Keratinocyte (primary cell): ENCODE measurements around the gene SUN5.

Experiments
- CTCF ChIP-seq, 3 experiments: IDR thresholded peaks in 1 of 3; conservative IDR thresholded peaks in 1 of 3; optimal IDR thresholded peaks in 1 of 3; 2 replicates in 2 of 3; 3 replicates in 1 of 3; pipeline versions ENCODE3 to v1.5.1; 2011; ENCODE audit warnings: low read length in 3 of 3, mild to moderate bottlenecking in 3 of 3, moderate library complexity in 2 of 3, control low read depth in 1 of 3, inconsistent platforms in 1 of 3; ENCODE audit not compliant: insufficient read depth in 2 of 3; ENCODE audit errors: extremely low read depth in 1 of 3
- EZH2 ChIP-seq: IDR thresholded peaks from one replicate; pipeline ENCODE4 v1.6.1; 2012; ENCODE audit warnings: inconsistent platforms, mild to moderate bottlenecking, low read length, moderate library complexity

- no peak for TF ChIP-seq EZH2
- no peak for TF ChIP-seq CTCF (optimal IDR thresholded peaks at IDR 0.05 in 1 of 3, IDR thresholded peaks at IDR 0.05 in 1 of 3, conservative IDR thresholded peaks at IDR 0.05 in 1 of 3; ENCODE audit: extremely low read depth in 1 of 3, insufficient read depth in 2 of 3, low read length in 3 of 3)
Observed at GRCh38 chr20:33053291-33054106, 49.3 kb upstream of the SUN5 start, which contains the start of gene BPIFB3.
